ENCODE measurements around the gene E2F6.
A peak's percentile ranks its signal among the peaks of the same experiment; 100 is the strongest.

E2F6 gene

DNA sequence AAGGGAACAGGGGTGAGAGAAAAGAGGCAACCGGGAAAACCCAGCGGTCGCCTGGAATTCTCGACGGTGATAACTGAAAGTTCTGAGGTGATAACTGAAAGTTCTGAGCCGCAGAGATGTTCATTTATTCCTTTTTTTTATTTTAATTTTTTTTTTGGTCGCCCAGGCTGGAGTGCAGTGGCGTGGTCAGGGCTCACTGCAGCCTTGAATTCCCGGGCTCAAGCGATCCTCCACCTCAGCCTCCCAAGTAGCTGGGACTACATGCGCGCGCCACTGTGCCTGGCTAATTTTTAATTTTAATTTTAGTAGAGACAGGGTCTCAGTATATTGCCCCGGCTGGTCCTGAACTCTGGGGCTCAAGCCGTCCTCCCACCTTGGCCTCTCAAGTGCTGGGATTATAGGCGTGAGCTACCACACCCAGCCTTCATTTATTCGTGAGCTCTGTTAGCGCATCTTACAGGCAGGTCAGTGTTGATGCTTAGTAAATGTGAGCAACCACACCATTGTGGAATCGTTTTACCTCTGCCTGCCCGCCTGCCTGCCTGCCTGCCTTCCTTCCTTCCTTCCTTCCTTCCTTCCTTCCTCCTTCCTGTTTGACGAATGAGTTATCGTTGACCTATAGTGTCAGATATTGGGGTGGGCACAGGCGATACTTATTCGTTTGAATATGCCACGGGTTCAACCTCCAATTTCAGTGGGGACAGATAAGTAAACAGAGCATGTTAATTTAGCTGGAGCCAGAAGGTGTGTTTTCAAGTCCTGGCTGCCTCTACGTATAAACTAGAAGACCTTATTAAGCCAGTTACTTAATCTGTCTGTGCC, 557 bp upstream of the E2F6 start:
- H3K9ac ChIP-seq = no peak overlapping the region
- no peaks in the 10 kb centered on the region for H3K36me3 ChIP-seq (ENCODE audit: control insufficient read depth, insufficient read depth, low read length)
- peak overlapping the region; percentile 75 for H2AFZ ChIP-seq
- H3K4me1 ChIP-seq = no peaks in the 10 kb centered on the region
- TF ChIP-seq, protein P1, sequence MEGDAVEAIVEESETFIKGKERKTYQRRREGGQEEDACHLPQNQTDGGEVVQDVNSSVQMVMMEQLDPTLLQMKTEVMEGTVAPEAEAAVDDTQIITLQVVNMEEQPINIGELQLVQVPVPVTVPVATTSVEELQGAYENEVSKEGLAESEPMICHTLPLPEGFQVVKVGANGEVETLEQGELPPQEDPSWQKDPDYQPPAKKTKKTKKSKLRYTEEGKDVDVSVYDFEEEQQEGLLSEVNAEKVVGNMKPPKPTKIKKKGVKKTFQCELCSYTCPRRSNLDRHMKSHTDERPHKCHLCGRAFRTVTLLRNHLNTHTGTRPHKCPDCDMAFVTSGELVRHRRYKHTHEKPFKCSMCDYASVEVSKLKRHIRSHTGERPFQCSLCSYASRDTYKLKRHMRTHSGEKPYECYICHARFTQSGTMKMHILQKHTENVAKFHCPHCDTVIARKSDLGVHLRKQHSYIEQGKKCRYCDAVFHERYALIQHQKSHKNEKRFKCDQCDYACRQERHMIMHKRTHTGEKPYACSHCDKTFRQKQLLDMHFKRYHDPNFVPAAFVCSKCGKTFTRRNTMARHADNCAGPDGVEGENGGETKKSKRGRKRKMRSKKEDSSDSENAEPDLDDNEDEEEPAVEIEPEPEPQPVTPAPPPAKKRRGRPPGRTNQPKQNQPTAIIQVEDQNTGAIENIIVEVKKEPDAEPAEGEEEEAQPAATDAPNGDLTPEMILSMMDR (IDR thresholded peaks at IDR 0.05) = no peak
- H3K4me3 ChIP-seq (ENCODE audit: low read depth, low read length) = peak overlapping the region; percentile 67
- H3K79me2 ChIP-seq = peaks cover 25% of the 10 kb centered on the region
- peak overlapping the region; percentile 52 for H3K27ac ChIP-seq
- H3K27me3 ChIP-seq (ENCODE audit: control insufficient read depth, insufficient read depth, low read length) = no peaks in the 10 kb centered on the region
- no peaks in the 10 kb centered on the region for H3K9me3 ChIP-seq (ENCODE audit: control insufficient read depth, low read length)
- peak overlapping the region; percentile 81 for H3K4me2 ChIP-seq (ENCODE audit: low read length)

DNA sequence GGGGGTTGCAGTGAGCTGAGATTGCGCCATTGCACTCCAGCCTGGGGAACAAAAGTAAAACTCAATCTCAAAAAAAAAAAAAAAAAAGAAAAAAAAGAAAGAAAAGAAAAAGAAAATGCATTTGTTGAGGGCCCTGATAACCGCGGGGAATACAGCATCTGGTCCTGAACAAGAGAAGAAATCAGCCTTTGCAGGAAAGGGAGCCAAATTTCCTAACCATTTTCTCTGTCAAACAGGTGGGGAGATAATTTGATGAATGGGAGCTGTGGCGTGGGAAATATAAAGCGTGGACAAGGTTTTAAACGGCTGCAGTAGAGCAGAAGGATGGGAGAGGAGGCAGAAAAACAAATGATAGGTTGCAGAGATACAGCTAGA, 864 bp downstream of the E2F6 start:
- Histone ChIP-seq H3K9me3 (ENCODE audit: control insufficient read depth, low read length) (no peaks in the 10 kb centered on the region), H2AFZ (peak overlapping the region; percentile 75), H3K4me3 (ENCODE audit: low read depth, low read length) (peak overlapping the region; percentile 67), H3K27me3 (ENCODE audit: control insufficient read depth, insufficient read depth, low read length) (no peaks in the 10 kb centered on the region), H3K36me3 (ENCODE audit: control insufficient read depth, insufficient read depth, low read length) (no peaks in the 10 kb centered on the region), H3K9ac (no peak overlapping the region), H3K27ac (peak overlapping the region; percentile 52), H3K4me2 (ENCODE audit: low read length) (peak overlapping the region; percentile 81), H3K4me1 (peaks cover 6% of the 10 kb centered on the region), H3K79me2 (peaks cover 30% of the 10 kb centered on the region)
- TF ChIP-seq, protein P1 (IDR thresholded peaks at IDR 0.05) = no peak

DNA sequence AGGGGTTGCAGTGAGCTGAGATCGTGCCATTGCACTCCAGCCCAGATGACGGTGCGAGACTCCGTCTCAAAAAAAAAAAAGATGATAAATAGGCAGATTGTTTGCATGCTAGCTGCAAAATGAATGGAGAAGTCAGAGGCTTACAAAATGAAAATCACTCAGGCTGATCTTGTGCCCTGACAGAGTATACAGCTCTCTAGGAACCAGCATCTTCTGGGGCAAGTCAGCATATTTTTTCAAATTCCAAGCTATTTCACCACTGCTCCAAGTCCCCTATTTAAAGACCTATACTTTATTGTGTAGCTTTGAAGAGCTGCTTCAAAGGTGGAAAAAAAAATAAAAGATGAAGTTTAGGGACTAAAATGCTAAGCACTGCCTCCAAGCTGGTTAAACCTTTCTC, 6.1 kb downstream of the E2F6 start:
- Histone ChIP-seq H3K79me2 (peaks cover 36% of the 10 kb centered on the region), H3K4me2 (ENCODE audit: low read length) (no peak overlapping the region), H3K27ac (no peak overlapping the region), H3K9ac (no peak overlapping the region), H3K9me3 (ENCODE audit: control insufficient read depth, low read length) (no peaks in the 10 kb centered on the region), H3K36me3 (ENCODE audit: control insufficient read depth, insufficient read depth, low read length) (no peaks in the 10 kb centered on the region), H3K27me3 (ENCODE audit: control insufficient read depth, insufficient read depth, low read length) (no peaks in the 10 kb centered on the region), H3K4me3 (ENCODE audit: low read depth, low read length) (no peak overlapping the region), H3K4me1 (peaks cover 8% of the 10 kb centered on the region), H2AFZ (no peak overlapping the region)
- TF ChIP-seq, protein P1 (IDR thresholded peaks at IDR 0.05) = no peak

DNA sequence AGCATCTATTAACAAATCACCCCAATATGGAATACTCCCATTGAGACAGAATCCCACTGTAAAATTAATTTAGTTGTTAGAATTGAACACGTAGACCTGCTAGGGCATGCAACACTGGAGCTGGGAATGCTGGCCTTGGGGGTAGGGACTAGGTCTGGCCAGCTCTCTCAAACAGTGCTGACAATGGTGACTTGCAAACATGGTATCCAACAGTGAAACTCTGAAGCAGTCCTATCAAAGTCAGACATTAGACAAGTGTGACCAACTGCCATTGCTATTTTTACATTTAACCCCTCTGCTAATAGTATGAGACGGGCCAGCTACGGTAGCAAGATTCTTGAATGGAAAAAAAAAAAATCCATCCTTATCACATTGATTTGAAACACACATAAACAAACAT, 7.2 kb downstream of the E2F6 start:
- no peak overlapping the region for H3K27ac ChIP-seq
- H3K9me3 ChIP-seq (ENCODE audit: control insufficient read depth, low read length) = no peaks in the 10 kb centered on the region
- TF ChIP-seq, protein P1 (IDR thresholded peaks at IDR 0.05) = no peak
- H2AFZ ChIP-seq = no peak overlapping the region
- no peak overlapping the region for H3K4me2 ChIP-seq (ENCODE audit: low read length)
- no peaks in the 10 kb centered on the region for H3K36me3 ChIP-seq (ENCODE audit: control insufficient read depth, insufficient read depth, low read length)
- no peak overlapping the region for H3K4me3 ChIP-seq (ENCODE audit: low read depth, low read length)
- no peak overlapping the region for H3K9ac ChIP-seq
- H3K79me2 ChIP-seq = peaks cover 29% of the 10 kb centered on the region
- no peaks in the 10 kb centered on the region for H3K27me3 ChIP-seq (ENCODE audit: control insufficient read depth, insufficient read depth, low read length)
- H3K4me1 ChIP-seq = peaks cover 8% of the 10 kb centered on the region

DNA sequence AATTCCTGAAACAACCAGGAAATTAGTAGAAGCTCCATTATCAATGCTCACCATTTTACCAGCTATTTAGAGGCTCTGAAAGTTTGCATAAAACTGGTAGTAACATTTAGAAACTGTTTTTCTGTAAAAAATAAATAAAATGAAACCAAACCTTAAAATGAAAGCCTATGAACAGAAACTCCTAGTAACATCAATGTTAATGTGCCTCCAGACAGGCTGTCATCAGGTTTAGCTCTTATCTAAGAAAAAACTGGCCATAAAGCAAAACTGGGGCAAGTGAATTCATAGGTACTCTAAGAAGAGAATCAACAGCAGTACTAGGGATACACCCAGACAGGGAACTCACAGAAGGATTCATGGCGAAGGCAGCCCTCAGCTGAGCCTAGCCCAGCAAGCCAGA, 8.0 kb downstream of the E2F6 start:
- H3K9ac ChIP-seq = no peak overlapping the region
- TF ChIP-seq, protein P1 (IDR thresholded peaks at IDR 0.05) = no peak
- peaks cover 8% of the 10 kb centered on the region for H3K4me1 ChIP-seq
- no peaks in the 10 kb centered on the region for H3K27me3 ChIP-seq (ENCODE audit: control insufficient read depth, insufficient read depth, low read length)
- no peaks in the 10 kb centered on the region for H3K36me3 ChIP-seq (ENCODE audit: control insufficient read depth, insufficient read depth, low read length)
- no peak overlapping the region for H2AFZ ChIP-seq
- H3K4me3 ChIP-seq (ENCODE audit: low read depth, low read length) = no peak overlapping the region
- peaks cover 22% of the 10 kb centered on the region for H3K79me2 ChIP-seq
- no peak overlapping the region for H3K4me2 ChIP-seq (ENCODE audit: low read length)
- no peak overlapping the region for H3K27ac ChIP-seq
- H3K9me3 ChIP-seq (ENCODE audit: control insufficient read depth, low read length) = no peaks in the 10 kb centered on the region
